WTC11 (cell line): ENCODE data around the gene SLC10A3. TPM values are rescaled to one million over a fixed set of nuclear protein-coding genes. Genes with fewer than 3 reads are reported as not detected.

ENCODE experiments used
- ATAC-seq: fragments of 200-7000 bp; cut with Tn5 transposase; 2 replicates; pipeline ENCODE4 v1.10.0; 2021; ENCODE audit warnings: mild to moderate bottlenecking, moderate library complexity
- CTCF ChIA-PET: fragments of 300-600 bp; sonication (Branson Sonifier 250); formaldehyde crosslinking; loops from one replicate; lab custom pipeline; 2021; ENCODE audit warnings: antibody characterized with exemption; lab: Charles Lee
- POLR2A ChIA-PET: fragments of 350-600 bp; sonication (Branson Sonifier 250); formaldehyde crosslinking; loops from one replicate; lab custom pipeline; 2021; ENCODE audit warnings: antibody characterized with exemption; lab: Charles Lee
- DNase-seq: peaks from one replicate; pipeline ENCODE4 v3.0.0; 2021; ENCODE audit warnings: low spot score
- H3K27ac Mint-ChIP-seq: 2 replicates; pipeline ENCODE4 v1.8.0; 2021; ENCODE audit warnings: mixed read lengths
- H3K27me3 Mint-ChIP-seq: 2 replicates; pipeline ENCODE4 v1.8.0; 2021; ENCODE audit warnings: low read depth, mild to moderate bottlenecking, moderate library complexity, mixed read lengths
- H3K36me3 Mint-ChIP-seq: 2 replicates; pipeline ENCODE4 v1.8.0; 2021; ENCODE audit warnings: mixed read lengths
- H3K4me1 Mint-ChIP-seq: 2 replicates; pipeline ENCODE4 v1.8.0; 2022; ENCODE audit warnings: mixed read lengths
- H3K4me3 Mint-ChIP-seq: 2 replicates; pipeline ENCODE4 v1.8.0; 2021; ENCODE audit warnings: mild to moderate bottlenecking, moderate library complexity, mixed read lengths
- H3K9me3 Mint-ChIP-seq: 2 replicates; pipeline ENCODE4 v1.8.0; 2021; ENCODE audit warnings: mixed read lengths
- CREM ChIP-seq: sonication (generic); formaldehyde crosslinking; IDR thresholded peaks from 2 replicates; pipeline ENCODE4 v1.8.1; 2022; ENCODE audit warnings: mild to moderate bottlenecking, missing genetic modification reagents, moderate library complexity
- E2F4 ChIP-seq: sonication (generic); formaldehyde crosslinking; IDR thresholded peaks from 2 replicates; pipeline ENCODE4 v1.8.1; 2022; ENCODE audit warnings: low read depth, mild to moderate bottlenecking, moderate library complexity, missing genetic modification reagents, borderline replicate concordance
- ESRRA ChIP-seq: sonication (generic); formaldehyde crosslinking; IDR thresholded peaks from 2 replicates; pipeline ENCODE4 v1.8.1; 2022; ENCODE audit warnings: mild to moderate bottlenecking, missing genetic modification reagents, borderline replicate concordance
- GABPB1 ChIP-seq: sonication (generic); formaldehyde crosslinking; IDR thresholded peaks from 2 replicates; pipeline ENCODE4 v1.8.1; 2023; ENCODE audit warnings: mild to moderate bottlenecking, missing genetic modification reagents
- GRHL2 ChIP-seq: fragments of 250-450 bp; sonication (Bioruptor Pico); IDR thresholded peaks from 2 replicates; pipeline ENCODE4 v1.8.0; 2022; ENCODE audit warnings: mild to moderate bottlenecking, moderate library complexity; ENCODE audit not compliant: insufficient replicate concordance, severe bottlenecking
- MLX ChIP-seq: sonication (generic); formaldehyde crosslinking; IDR thresholded peaks from 2 replicates; pipeline ENCODE4 v1.8.1; 2023; ENCODE audit warnings: mild to moderate bottlenecking, missing genetic modification reagents, moderate library complexity
- NR2C2 ChIP-seq: sonication (generic); formaldehyde crosslinking; IDR thresholded peaks from 2 replicates; pipeline ENCODE4 v1.8.0; 2022; ENCODE audit warnings: mild to moderate bottlenecking, missing genetic modification reagents
- NR3C1 ChIP-seq: sonication (generic); formaldehyde crosslinking; conservative IDR thresholded peaks from 2 replicates; pipeline ENCODE4 v1.8.1; 2023; ENCODE audit warnings: low read depth, mild to moderate bottlenecking, missing genetic modification reagents
- SMAD4 ChIP-seq: sonication (generic); formaldehyde crosslinking; IDR thresholded peaks from 2 replicates; pipeline ENCODE4 v1.8.0; 2022; ENCODE audit warnings: mild to moderate bottlenecking, missing genetic modification reagents
- TEAD1 ChIP-seq: sonication (generic); formaldehyde crosslinking; IDR thresholded peaks from 2 replicates; pipeline ENCODE4 v1.8.0; 2022; ENCODE audit warnings: mild to moderate bottlenecking, missing genetic modification reagents
- TEAD4 ChIP-seq: sonication (generic); formaldehyde crosslinking; IDR thresholded peaks from 2 replicates; pipeline ENCODE4 v1.8.0; 2022; ENCODE audit warnings: mild to moderate bottlenecking, missing genetic modification reagents
- ZNF219 ChIP-seq: sonication (generic); formaldehyde crosslinking; IDR thresholded peaks from 2 replicates; pipeline ENCODE4 v1.8.0; 2023; ENCODE audit warnings: missing genetic modification reagents, mild to moderate bottlenecking, borderline replicate concordance
- ZNF263 ChIP-seq: sonication (generic); formaldehyde crosslinking; IDR thresholded peaks from 2 replicates; pipeline ENCODE4 v1.8.1; 2022; ENCODE audit warnings: low read depth, mild to moderate bottlenecking, moderate library complexity, missing genetic modification reagents
- ZNF416 ChIP-seq: fragments of 250-450 bp; sonication (Bioruptor Pico); IDR thresholded peaks from 2 replicates; pipeline ENCODE4 v1.9.0; 2021; ENCODE audit warnings: mild to moderate bottlenecking, inconsistent platforms
- ZNF423 ChIP-seq: fragments of 250-450 bp; sonication (Bioruptor Pico); IDR thresholded peaks from 2 replicates; pipeline ENCODE4 v2.1.2; 2022; ENCODE audit warnings: mild to moderate bottlenecking, moderate library complexity
- ZNF425 ChIP-seq: fragments of 250-450 bp; sonication (Bioruptor Pico); conservative IDR thresholded peaks from 2 replicates; pipeline ENCODE4 v1.9.0; 2021; ENCODE audit warnings: mild to moderate bottlenecking
- total RNA-seq: library from RNA; stranded (reverse); gene quantifications from 3 replicates; pipeline ENCODE4 v1.2.3, GENCODE V29; 2021
- TF ChIP-seq, protein P1 (sequence below): sonication (generic); formaldehyde crosslinking; IDR thresholded peaks from 2 replicates; pipeline ENCODE4 v1.8.0; 2023; ENCODE audit warnings: missing genetic modification reagents, mild to moderate bottlenecking, borderline replicate concordance
- TF ChIP-seq, protein P2 (sequence below): fragments of 250-450 bp; sonication (Bioruptor Pico); IDR thresholded peaks from 2 replicates; pipeline ENCODE4 v1.9.0; 2021; ENCODE audit warnings: mild to moderate bottlenecking, borderline replicate concordance
- TF ChIP-seq, protein P3 (sequence below): sonication (generic); formaldehyde crosslinking; IDR thresholded peaks from 2 replicates; pipeline ENCODE4 v1.8.0; 2022; ENCODE audit warnings: mild to moderate bottlenecking, missing genetic modification reagents
- TF ChIP-seq, protein P4 (sequence below): fragments of 250-450 bp; sonication (Bioruptor Pico); IDR thresholded peaks from 2 replicates; pipeline ENCODE4 v1.8.0; 2021; ENCODE audit warnings: mild to moderate bottlenecking

SLC10A3 gene
- total RNA-seq, 1 experiment from 2014 or later: 9.8 TPM

- Mint-ChIP-seq H3K4me3 (peak within 1 kb of the TSS; percentile 74), H3K4me1 (peaks cover 3% of the 10 kb centered on the region; the same call in 1 of the 2 replicates), H3K9me3 (no peaks in the 10 kb centered on the region), H3K36me3 (no peaks in the 10 kb centered on the region; the same call in 1 of the 2 replicates), H3K27me3 (peaks cover 2% of the 10 kb centered on the region; the same call in 1 of the 2 replicates), H3K27ac (no peak within 1 kb of the TSS)
- ATAC-seq (peak; percentile 90), DNase-seq (peak; percentile 93)
- ChIA-PET POLR2A (interaction anchor here (0.9 to 1.4 kb wide), 2 partner anchors 12 to 40 kb away, joined by 3 to 8 read pairs; partner anchors contain the start of gene SLC10A3), CTCF (interaction anchor here (1.2 kb wide), 1 partner anchor 11 kb away, joined by 4 read pairs; the partner anchor contains the start of gene SLC10A3)
- no peak for TF ChIP-seq GABPB1 (CRISPR knock-in tag)
- no peak for TF ChIP-seq MLX (CRISPR knock-in tag)
- no peak for TF ChIP-seq ZNF263 (CRISPR knock-in tag)
- TF ChIP-seq ZNF416 (CRISPR knock-in tag): no peak
- no peak for TF ChIP-seq SMAD4 (CRISPR knock-in tag)
- TF ChIP-seq TEAD1: peak; percentile 34; the same call in 1 of the 2 replicates
- peak; percentile 50; the same call in 1 of the 2 replicates for TF ChIP-seq CREM (CRISPR knock-in tag)
- TF ChIP-seq, protein P1, sequence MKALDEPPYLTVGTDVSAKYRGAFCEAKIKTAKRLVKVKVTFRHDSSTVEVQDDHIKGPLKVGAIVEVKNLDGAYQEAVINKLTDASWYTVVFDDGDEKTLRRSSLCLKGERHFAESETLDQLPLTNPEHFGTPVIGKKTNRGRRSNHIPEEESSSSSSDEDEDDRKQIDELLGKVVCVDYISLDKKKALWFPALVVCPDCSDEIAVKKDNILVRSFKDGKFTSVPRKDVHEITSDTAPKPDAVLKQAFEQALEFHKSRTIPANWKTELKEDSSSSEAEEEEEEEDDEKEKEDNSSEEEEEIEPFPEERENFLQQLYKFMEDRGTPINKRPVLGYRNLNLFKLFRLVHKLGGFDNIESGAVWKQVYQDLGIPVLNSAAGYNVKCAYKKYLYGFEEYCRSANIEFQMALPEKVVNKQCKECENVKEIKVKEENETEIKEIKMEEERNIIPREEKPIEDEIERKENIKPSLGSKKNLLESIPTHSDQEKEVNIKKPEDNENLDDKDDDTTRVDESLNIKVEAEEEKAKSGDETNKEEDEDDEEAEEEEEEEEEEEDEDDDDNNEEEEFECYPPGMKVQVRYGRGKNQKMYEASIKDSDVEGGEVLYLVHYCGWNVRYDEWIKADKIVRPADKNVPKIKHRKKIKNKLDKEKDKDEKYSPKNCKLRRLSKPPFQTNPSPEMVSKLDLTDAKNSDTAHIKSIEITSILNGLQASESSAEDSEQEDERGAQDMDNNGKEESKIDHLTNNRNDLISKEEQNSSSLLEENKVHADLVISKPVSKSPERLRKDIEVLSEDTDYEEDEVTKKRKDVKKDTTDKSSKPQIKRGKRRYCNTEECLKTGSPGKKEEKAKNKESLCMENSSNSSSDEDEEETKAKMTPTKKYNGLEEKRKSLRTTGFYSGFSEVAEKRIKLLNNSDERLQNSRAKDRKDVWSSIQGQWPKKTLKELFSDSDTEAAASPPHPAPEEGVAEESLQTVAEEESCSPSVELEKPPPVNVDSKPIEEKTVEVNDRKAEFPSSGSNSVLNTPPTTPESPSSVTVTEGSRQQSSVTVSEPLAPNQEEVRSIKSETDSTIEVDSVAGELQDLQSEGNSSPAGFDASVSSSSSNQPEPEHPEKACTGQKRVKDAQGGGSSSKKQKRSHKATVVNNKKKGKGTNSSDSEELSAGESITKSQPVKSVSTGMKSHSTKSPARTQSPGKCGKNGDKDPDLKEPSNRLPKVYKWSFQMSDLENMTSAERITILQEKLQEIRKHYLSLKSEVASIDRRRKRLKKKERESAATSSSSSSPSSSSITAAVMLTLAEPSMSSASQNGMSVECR (CRISPR knock-in tag): 0 out of 2 replicates have a peak, but pooled peaks have one; percentile 65
- no peak for TF ChIP-seq TEAD4
- TF ChIP-seq ZNF423: no peak
- TF ChIP-seq, protein P2, sequence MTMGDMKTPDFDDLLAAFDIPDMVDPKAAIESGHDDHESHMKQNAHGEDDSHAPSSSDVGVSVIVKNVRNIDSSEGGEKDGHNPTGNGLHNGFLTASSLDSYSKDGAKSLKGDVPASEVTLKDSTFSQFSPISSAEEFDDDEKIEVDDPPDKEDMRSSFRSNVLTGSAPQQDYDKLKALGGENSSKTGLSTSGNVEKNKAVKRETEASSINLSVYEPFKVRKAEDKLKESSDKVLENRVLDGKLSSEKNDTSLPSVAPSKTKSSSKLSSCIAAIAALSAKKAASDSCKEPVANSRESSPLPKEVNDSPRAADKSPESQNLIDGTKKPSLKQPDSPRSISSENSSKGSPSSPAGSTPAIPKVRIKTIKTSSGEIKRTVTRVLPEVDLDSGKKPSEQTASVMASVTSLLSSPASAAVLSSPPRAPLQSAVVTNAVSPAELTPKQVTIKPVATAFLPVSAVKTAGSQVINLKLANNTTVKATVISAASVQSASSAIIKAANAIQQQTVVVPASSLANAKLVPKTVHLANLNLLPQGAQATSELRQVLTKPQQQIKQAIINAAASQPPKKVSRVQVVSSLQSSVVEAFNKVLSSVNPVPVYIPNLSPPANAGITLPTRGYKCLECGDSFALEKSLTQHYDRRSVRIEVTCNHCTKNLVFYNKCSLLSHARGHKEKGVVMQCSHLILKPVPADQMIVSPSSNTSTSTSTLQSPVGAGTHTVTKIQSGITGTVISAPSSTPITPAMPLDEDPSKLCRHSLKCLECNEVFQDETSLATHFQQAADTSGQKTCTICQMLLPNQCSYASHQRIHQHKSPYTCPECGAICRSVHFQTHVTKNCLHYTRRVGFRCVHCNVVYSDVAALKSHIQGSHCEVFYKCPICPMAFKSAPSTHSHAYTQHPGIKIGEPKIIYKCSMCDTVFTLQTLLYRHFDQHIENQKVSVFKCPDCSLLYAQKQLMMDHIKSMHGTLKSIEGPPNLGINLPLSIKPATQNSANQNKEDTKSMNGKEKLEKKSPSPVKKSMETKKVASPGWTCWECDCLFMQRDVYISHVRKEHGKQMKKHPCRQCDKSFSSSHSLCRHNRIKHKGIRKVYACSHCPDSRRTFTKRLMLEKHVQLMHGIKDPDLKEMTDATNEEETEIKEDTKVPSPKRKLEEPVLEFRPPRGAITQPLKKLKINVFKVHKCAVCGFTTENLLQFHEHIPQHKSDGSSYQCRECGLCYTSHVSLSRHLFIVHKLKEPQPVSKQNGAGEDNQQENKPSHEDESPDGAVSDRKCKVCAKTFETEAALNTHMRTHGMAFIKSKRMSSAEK (CRISPR knock-in tag): no peak
- TF ChIP-seq, protein P3, sequence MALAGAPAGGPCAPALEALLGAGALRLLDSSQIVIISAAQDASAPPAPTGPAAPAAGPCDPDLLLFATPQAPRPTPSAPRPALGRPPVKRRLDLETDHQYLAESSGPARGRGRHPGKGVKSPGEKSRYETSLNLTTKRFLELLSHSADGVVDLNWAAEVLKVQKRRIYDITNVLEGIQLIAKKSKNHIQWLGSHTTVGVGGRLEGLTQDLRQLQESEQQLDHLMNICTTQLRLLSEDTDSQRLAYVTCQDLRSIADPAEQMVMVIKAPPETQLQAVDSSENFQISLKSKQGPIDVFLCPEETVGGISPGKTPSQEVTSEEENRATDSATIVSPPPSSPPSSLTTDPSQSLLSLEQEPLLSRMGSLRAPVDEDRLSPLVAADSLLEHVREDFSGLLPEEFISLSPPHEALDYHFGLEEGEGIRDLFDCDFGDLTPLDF (CRISPR knock-in tag): no peak
- TF ChIP-seq GRHL2 (CRISPR knock-in tag): no peak
- TF ChIP-seq, protein P4, sequence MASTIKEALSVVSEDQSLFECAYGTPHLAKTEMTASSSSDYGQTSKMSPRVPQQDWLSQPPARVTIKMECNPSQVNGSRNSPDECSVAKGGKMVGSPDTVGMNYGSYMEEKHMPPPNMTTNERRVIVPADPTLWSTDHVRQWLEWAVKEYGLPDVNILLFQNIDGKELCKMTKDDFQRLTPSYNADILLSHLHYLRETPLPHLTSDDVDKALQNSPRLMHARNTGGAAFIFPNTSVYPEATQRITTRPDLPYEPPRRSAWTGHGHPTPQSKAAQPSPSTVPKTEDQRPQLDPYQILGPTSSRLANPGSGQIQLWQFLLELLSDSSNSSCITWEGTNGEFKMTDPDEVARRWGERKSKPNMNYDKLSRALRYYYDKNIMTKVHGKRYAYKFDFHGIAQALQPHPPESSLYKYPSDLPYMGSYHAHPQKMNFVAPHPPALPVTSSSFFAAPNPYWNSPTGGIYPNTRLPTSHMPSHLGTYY (CRISPR knock-in tag): no peak
- no peak for TF ChIP-seq NR2C2 (CRISPR knock-in tag)
- no peak for TF ChIP-seq NR3C1 (CRISPR knock-in tag)
- no peak for TF ChIP-seq ESRRA (CRISPR knock-in tag)
- TF ChIP-seq E2F4: peak; percentile 42; the same call in 1 of the 2 replicates
- TF ChIP-seq ZNF219: no peak
- TF ChIP-seq ZNF425: no peak
Observed at GRCh38 chrX:154478728-154479622, 11.5 kb downstream of the SLC10A3 start, which contains the start of gene LAGE3. Gene LAGE3 (minus strand): TSS chrX:154479281. CDS start chrX:154478915, 366 bp downstream.
